Skeletal muscle tissue (tissue), 4 donors: Measurements from ENCODE around the gene CTXND1. TPM values are rescaled to one million over a fixed set of nuclear protein-coding genes. Genes with fewer than 3 reads are reported as not detected.

Source experiments
- H3K27ac ChIP-seq: one replicate; pipeline ENCODE4 v1.7.0; 2013; ENCODE audit warnings: mild to moderate bottlenecking, low read depth, low read length, inconsistent platforms
- H3K27me3 ChIP-seq, 3 donors: one replicate each; pipeline ENCODE4 v1.7.0; 2013; ENCODE audit warnings: low read length in 3 of 3; ENCODE audit not compliant: control insufficient read depth in 3 of 3, insufficient read depth in 3 of 3
- H3K36me3 ChIP-seq, 3 donors: one replicate each; pipeline ENCODE4 v1.7.0; 2013; ENCODE audit warnings: low read length in 3 of 3; ENCODE audit not compliant: control insufficient read depth in 3 of 3, insufficient read depth in 3 of 3
- H3K4me1 ChIP-seq, 3 donors: one replicate each; pipeline ENCODE4 v1.7.0; 2013; ENCODE audit warnings: low read length in 3 of 3, mild to moderate bottlenecking in 3 of 3; ENCODE audit not compliant: control insufficient read depth in 3 of 3, insufficient read depth in 3 of 3
- H3K4me3 ChIP-seq, 3 donors: one replicate each; pipeline ENCODE4 v1.7.0; 2013; ENCODE audit warnings: low read length in 3 of 3
- H3K9ac ChIP-seq, 3 donors: one replicate each; pipeline ENCODE4 v1.7.0; 2013; ENCODE audit warnings: low read length in 3 of 3, mild to moderate bottlenecking in 3 of 3, moderate library complexity in 2 of 3, low read depth in 1 of 3
- H3K9me3 ChIP-seq, 3 donors: one replicate each; pipeline ENCODE4 v1.7.0; 2013; ENCODE audit warnings: low read length in 3 of 3; ENCODE audit not compliant: control insufficient read depth in 3 of 3
- total RNA-seq: library from RNA; depleted of rRNA; stranded (reverse); fragments of >200 nt; gene quantifications from one replicate; pipeline ENCODE4 v1.2.3, GENCODE V29; 2014
- donor health status: Osteomylitis.

Gene CTXND1
- total RNA-seq, 1 donor from 2014 or later: 0.52 TPM

GRCh38 chr15:80177156-80177555, 74.9 kb downstream of the CTXND1 start:
- Histone ChIP-seq H3K27ac (no peak overlapping the region), H3K36me3 (peaks cover 16 to 30% (median 22%) of the 10 kb centered on the region in 3 donors), H3K9me3 (no peaks in the 10 kb centered on the region), H3K27me3 (no peaks in the 10 kb centered on the region), H3K9ac (no peak overlapping the region), H3K4me1 (peaks cover 3 to 31% (median 27%) of the 10 kb centered on the region in 3 donors), H3K4me3 (no peak overlapping the region)

GRCh38 chr15:80176443-80176842, 75.6 kb downstream of the CTXND1 start:
- H3K27ac ChIP-seq: no peak overlapping the region
- no peaks in the 10 kb centered on the region for H3K9me3 ChIP-seq
- H3K4me3 ChIP-seq: no peak overlapping the region
- H3K27me3 ChIP-seq: no peaks in the 10 kb centered on the region
- H3K36me3 ChIP-seq: peaks cover 19 to 25% (median 22%) of the 10 kb centered on the region in 3 donors
- peaks cover 3 to 28% (median 23%) of the 10 kb centered on the region in 3 donors for H3K4me1 ChIP-seq
- H3K9ac ChIP-seq: peak overlapping the region in 1 of 3 donors; percentile 44

DNA sequence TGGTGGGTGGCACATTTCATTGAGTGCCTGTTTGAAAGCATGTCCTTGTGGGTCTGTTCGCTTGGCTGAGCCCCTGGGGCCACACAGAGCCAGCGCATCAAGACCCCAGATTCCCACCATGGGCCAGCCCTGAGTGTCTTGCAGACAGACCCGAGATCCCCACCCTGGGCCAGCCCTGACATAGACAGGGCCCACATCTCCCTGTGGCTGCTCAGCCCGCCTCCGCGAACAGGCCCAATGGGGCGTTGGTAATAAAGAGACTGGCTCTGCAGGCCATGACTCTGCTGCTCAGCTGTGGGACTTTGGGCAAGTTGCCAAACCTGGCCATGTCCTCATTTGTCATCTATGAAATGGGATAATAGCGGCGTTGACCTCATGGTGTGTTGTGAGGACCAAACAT, 76.6 kb downstream of the CTXND1 start:
- no peaks in the 10 kb centered on the region for H3K27me3 ChIP-seq
- no peak overlapping the region for H3K27ac ChIP-seq
- peaks cover 16 to 19% (median 17%) of the 10 kb centered on the region in 3 donors for H3K36me3 ChIP-seq
- no peak overlapping the region for H3K4me3 ChIP-seq
- no peaks in the 10 kb centered on the region for H3K9me3 ChIP-seq
- no peak overlapping the region for H3K9ac ChIP-seq
- peaks cover 3 to 28% (median 23%) of the 10 kb centered on the region in 3 donors for H3K4me1 ChIP-seq

GRCh38 chr15:80174017-80174746, 77.8 kb downstream of the CTXND1 start:
- H3K27ac ChIP-seq: peak overlapping the region; percentile 82
- H3K4me1 ChIP-seq: peaks cover 3 to 28% (median 20%) of the 10 kb centered on the region in 3 donors
- peaks cover 12 to 18% (median 15%) of the 10 kb centered on the region in 3 donors for H3K36me3 ChIP-seq
- H3K4me3 ChIP-seq: peak overlapping the region in 1 of 3 donors; percentile 22
- no peaks in the 10 kb centered on the region for H3K9me3 ChIP-seq
- no peaks in the 10 kb centered on the region for H3K27me3 ChIP-seq
- H3K9ac ChIP-seq: peak overlapping the region in 1 of 3 donors; percentile 64

- no peaks in the 10 kb centered on the region for H3K9me3 ChIP-seq
- peak overlapping the region; percentile 82 for H3K27ac ChIP-seq
- H3K9ac ChIP-seq: peak overlapping the region in 1 of 3 donors; percentile 8
- H3K4me1 ChIP-seq: peaks cover 3 to 28% (median 20%) of the 10 kb centered on the region in 3 donors
- H3K36me3 ChIP-seq: peaks cover 16 to 20% (median 17%) of the 10 kb centered on the region in 3 donors
- H3K4me3 ChIP-seq: no peak overlapping the region
- H3K27me3 ChIP-seq: no peaks in the 10 kb centered on the region
Observed at GRCh38 chr15:80173022-80173759, 78.8 kb downstream of the CTXND1 start.

DNA sequence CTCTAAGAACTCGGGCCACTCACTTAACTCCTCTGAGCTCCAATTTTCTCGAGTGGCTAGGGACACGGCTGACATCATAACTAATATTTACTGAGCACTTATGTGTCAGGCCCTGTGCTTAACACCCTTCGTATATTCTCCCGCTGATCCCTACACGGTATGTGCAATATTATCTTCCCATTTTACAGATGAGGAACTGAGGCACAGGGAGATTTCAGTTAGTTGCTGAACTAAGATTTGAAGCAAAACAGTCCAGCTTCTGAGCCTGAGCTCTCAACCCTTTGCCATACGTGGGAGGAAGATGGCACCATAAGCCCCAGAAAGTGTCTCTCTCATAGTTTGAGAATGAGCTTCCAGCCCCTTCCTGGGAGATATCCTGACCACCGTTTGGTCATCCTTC, 79.6 kb downstream of the CTXND1 start:
- H3K27me3 ChIP-seq: no peaks in the 10 kb centered on the region
- H3K27ac ChIP-seq: no peak overlapping the region
- H3K36me3 ChIP-seq: peaks cover 18 to 20% (median 20%) of the 10 kb centered on the region in 3 donors
- no peak overlapping the region for H3K4me3 ChIP-seq
- no peaks in the 10 kb centered on the region for H3K9me3 ChIP-seq
- H3K4me1 ChIP-seq: peaks cover 3 to 28% (median 20%) of the 10 kb centered on the region in 3 donors
- no peak overlapping the region for H3K9ac ChIP-seq

- Histone ChIP-seq H3K9me3 (no peaks in the 10 kb centered on the region), H3K36me3 (peaks cover 12 to 19% (median 17%) of the 10 kb centered on the region in 3 donors), H3K4me1 (peaks cover 3 to 28% (median 20%) of the 10 kb centered on the region in 3 donors), H3K9ac (no peak overlapping the region), H3K27ac (no peak overlapping the region), H3K4me3 (no peak overlapping the region), H3K27me3 (no peaks in the 10 kb centered on the region)
Observed at GRCh38 chr15:80171787-80172186, 80.2 kb downstream of the CTXND1 start.

GRCh38 chr15:80170596-80170995, 81.4 kb downstream of the CTXND1 start:
- Histone ChIP-seq H3K4me3 (no peak overlapping the region), H3K9ac (no peak overlapping the region), H3K36me3 (peaks cover 10 to 19% (median 17%) of the 10 kb centered on the region in 3 donors), H3K4me1 (peaks cover 3 to 28% (median 20%) of the 10 kb centered on the region in 3 donors), H3K27ac (no peak overlapping the region), H3K27me3 (no peaks in the 10 kb centered on the region), H3K9me3 (no peaks in the 10 kb centered on the region)

GRCh38 chr15:80169768-80170357, 82.2 kb downstream of the CTXND1 start:
- H3K4me3 ChIP-seq: no peak overlapping the region
- peaks cover 10 to 16% (median 11%) of the 10 kb centered on the region in 3 donors for H3K36me3 ChIP-seq
- no peak overlapping the region for H3K9ac ChIP-seq
- H3K9me3 ChIP-seq: no peaks in the 10 kb centered on the region
- no peak overlapping the region for H3K27ac ChIP-seq
- H3K27me3 ChIP-seq: no peaks in the 10 kb centered on the region
- peaks cover 3 to 21% (median 18%) of the 10 kb centered on the region in 3 donors for H3K4me1 ChIP-seq
